Uterus (tissue), 2 donors: ENCODE measurements around the gene ROCK1.
"Not testable (repeated sequence)": the region's sequence is repeated elsewhere in the genome, so short reads cannot be mapped to it uniquely, and the experiment has no call there.

Experiments
- CTCF ChIP-seq, 4 experiments: fragments of 200-600 bp in 2 of 4; fragments of 450-650 bp in 2 of 4; sonication (generic) in 2 of 4; IDR thresholded peaks; one replicate each; pipeline ENCODE4 v1.5.1; 2016 to 2019; ENCODE audit warnings: antibody characterized with exemption in 4 of 4, mild to moderate bottlenecking in 2 of 4, moderate library complexity in 1 of 4
- POLR2A ChIP-seq, 2 donors: fragments of 450-650 bp; IDR thresholded peaks; one replicate each; pipeline ENCODE4 v1.6.1; 2016; ENCODE audit warnings: antibody characterized with exemption in 2 of 2, mild to moderate bottlenecking in 1 of 2, moderate library complexity in 1 of 2

DNA sequence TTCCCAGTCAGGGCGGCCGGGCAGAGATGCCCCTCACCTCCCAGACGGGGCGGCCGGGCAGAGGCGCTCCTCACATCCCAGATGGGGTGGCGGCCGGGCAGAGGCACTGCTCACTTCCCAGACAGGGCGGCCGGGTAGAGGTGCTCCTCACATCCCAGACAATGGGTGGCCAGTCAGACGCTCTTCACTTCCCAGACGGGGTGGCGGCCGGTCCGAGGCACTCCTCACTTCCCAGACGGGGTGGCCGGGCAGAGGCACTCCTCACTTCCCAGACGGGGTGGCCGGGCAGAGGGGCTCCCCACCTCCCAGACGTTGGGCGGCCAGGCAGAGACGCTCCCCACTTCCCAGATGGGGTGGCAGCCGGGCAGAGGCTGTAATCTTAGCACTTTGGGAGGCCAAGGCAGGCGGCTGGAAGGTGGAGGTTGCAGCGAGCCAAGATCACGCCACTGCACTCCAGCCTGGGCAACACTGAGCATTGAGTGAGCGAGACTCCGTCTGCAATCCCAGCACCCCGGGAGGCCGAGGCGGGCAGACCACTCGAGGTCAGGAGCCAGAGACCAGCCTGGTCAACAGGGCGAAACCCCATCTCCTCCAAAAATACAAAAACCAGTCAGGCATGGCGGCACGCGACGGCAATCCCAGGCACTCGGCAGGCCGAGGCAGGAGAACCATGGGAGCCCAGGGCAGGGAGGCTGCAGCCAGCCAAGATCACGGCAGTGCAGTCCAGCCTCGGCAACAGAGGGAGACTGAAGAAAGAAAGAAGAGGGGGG lies 26.3 kb upstream of the ROCK1 start:
- not testable (repeated sequence) for TF ChIP-seq CTCF, POLR2A (IDR thresholded peaks at IDR 0.05)
